Keratinocyte (primary cell): ENCODE measurements around the gene NPC2. TPM values are rescaled to one million over a fixed set of nuclear protein-coding genes. Genes with fewer than 3 reads are reported as not detected.

ENCODE experiments used
- DNase-seq: peaks from one replicate; pipeline ENCODE4 v3.0.0-alpha.2; 2011; ENCODE audit warnings: low read depth, missing footprints, low spot score
- FAIRE-seq: peaks from 2 replicates; lab custom pipeline; 2011; peaks lifted over from hg19 to GRCh38; lab: Jason Lieb, UNC
- H2AFZ ChIP-seq: 2 replicates; pipeline ENCODE4 v1.6.0; 2012; ENCODE audit warnings: low read length, control low read depth, inconsistent platforms; ENCODE audit not compliant: control insufficient read depth
- H3K27ac ChIP-seq: 2 replicates; pipeline ENCODE4 v1.5.1; 2011; ENCODE audit warnings: low read length; ENCODE audit not compliant: control insufficient read depth, insufficient read depth
- H3K27me3 ChIP-seq: 3 replicates; pipeline ENCODE4 v1.6.0; 2011; ENCODE audit warnings: low read length; ENCODE audit not compliant: control insufficient read depth, insufficient read depth; ENCODE audit errors: extremely low read depth
- H3K36me3 ChIP-seq, 2 experiments: 2 replicates in 1 of 2; 3 replicates in 1 of 2; pipeline ENCODE4 v1.5.1; 2011; ENCODE audit warnings: low read length in 2 of 2, mild to moderate bottlenecking in 1 of 2; ENCODE audit not compliant: control insufficient read depth in 2 of 2, insufficient read depth in 2 of 2; ENCODE audit errors: extremely low read depth in 1 of 2
- H3K4me1 ChIP-seq: 3 replicates; pipeline ENCODE4 v1.5.1; 2011; ENCODE audit warnings: low read length; ENCODE audit not compliant: control insufficient read depth, insufficient read depth; ENCODE audit errors: extremely low read depth
- H3K4me2 ChIP-seq: 3 replicates; pipeline ENCODE4 v1.6.0; 2011; ENCODE audit warnings: low read depth, low read length; ENCODE audit not compliant: control insufficient read depth, insufficient read depth; ENCODE audit errors: extremely low read depth
- H3K4me3 ChIP-seq, 3 experiments: fragments of 200-600 bp in 1 of 3; sonication (generic) in 1 of 3; 2 replicates in 2 of 3; 3 replicates in 1 of 3; pipeline ENCODE4 v1.5.1; 2011 to 2016; ENCODE audit warnings: low read length in 3 of 3, mild to moderate bottlenecking in 3 of 3, control low read depth in 2 of 3, inconsistent platforms in 1 of 3, low read depth in 1 of 3, mixed read lengths in 1 of 3, mixed run types in 1 of 3, moderate library complexity in 1 of 3; ENCODE audit not compliant: control insufficient read depth in 2 of 3, insufficient read depth in 2 of 3; ENCODE audit errors: extremely low read depth in 1 of 3
- H3K79me2 ChIP-seq: 2 replicates; pipeline ENCODE4 v1.6.0; 2012; ENCODE audit warnings: low read length; ENCODE audit not compliant: control insufficient read depth, insufficient read depth
- H3K9ac ChIP-seq: 3 replicates; pipeline ENCODE4 v1.6.0; 2011; ENCODE audit warnings: low read length; ENCODE audit not compliant: control insufficient read depth, insufficient read depth; ENCODE audit errors: extremely low read depth
- H3K9me1 ChIP-seq: 3 replicates; pipeline ENCODE4 v1.6.0; 2011; ENCODE audit warnings: low read length; ENCODE audit not compliant: control insufficient read depth, insufficient read depth; ENCODE audit errors: extremely low read depth
- H3K9me3 ChIP-seq: 2 replicates; pipeline ENCODE4 v1.5.1; 2012; ENCODE audit warnings: low read depth, low read length; ENCODE audit not compliant: control insufficient read depth
- H4K20me1 ChIP-seq: 3 replicates; pipeline ENCODE4 v1.6.0; 2011; ENCODE audit warnings: low read length; ENCODE audit not compliant: control insufficient read depth, insufficient read depth; ENCODE audit errors: extremely low read depth
- EZH2 ChIP-seq: IDR thresholded peaks from one replicate; pipeline ENCODE4 v1.6.1; 2012; ENCODE audit warnings: inconsistent platforms, mild to moderate bottlenecking, low read length, moderate library complexity
- dilution Hi-C: fragments of 300-500 bp; cut with MboI; formaldehyde crosslinking; loops from one replicate; pipeline ENCODE4 v1.7.0; 2020; ENCODE audit warnings: low sequenced_read_pairs; ENCODE audit not compliant: extremely low pct_ligation_motif_present
- polyA minus RNA-seq, 3 experiments: library from RNA; depleted of rRNA, polyadenylated mRNA; stranded (reverse); fragments of >200 nt; gene quantifications; 1 replicate in 1 of 3; 2 replicates in 1 of 3; 3 replicates in 1 of 3; pipeline ENCODE4 v1.2.3, GENCODE V29; 2011
- polyA plus RNA-seq, 5 experiments: library from polyadenylated mRNA; depleted of rRNA in 3 of 5; stranded (reverse) in 3 of 5; stranded (forward) in 1 of 5; unstranded in 1 of 5; fragments of >200 nt; gene quantifications; 1 replicate in 1 of 5; 2 replicates in 3 of 5; 3 replicates in 1 of 5; pipeline versions ENCODE4 v1.2.1 to v1.2.3, GENCODE V29; 2011 to 2012; ENCODE audit warnings: missing spikeins in 2 of 5, low read depth in 1 of 5, low replicate concordance in 1 of 5
- TF ChIP-seq, protein P1 (sequence below), 3 experiments: IDR thresholded peaks in 1 of 3; conservative IDR thresholded peaks in 1 of 3; optimal IDR thresholded peaks in 1 of 3; 2 replicates in 2 of 3; 3 replicates in 1 of 3; pipeline versions ENCODE3 to v1.5.1; 2011; ENCODE audit warnings: low read length in 3 of 3, mild to moderate bottlenecking in 3 of 3, moderate library complexity in 2 of 3, control low read depth in 1 of 3, inconsistent platforms in 1 of 3; ENCODE audit not compliant: insufficient read depth in 2 of 3; ENCODE audit errors: extremely low read depth in 1 of 3

Gene NPC2
- polyA plus RNA-seq: 221 to 278 TPM (median 260 TPM) in 3 replicates
- polyA plus RNA-seq (2011; ENCODE audit: low read depth): 1,193 TPM
- 446 and 577 TPM in 2 replicates for polyA plus RNA-seq (2011; cell fraction: cytosol; rRNA removed)
- 314 and 342 TPM in 2 replicates for polyA plus RNA-seq (2011; cell fraction: nucleus; rRNA removed)
- polyA plus RNA-seq (2012; ENCODE audit: low replicate concordance): 404 and 414 TPM in 2 replicates
- polyA minus RNA-seq: 167 to 429 TPM (median 202 TPM) in 3 replicates
- polyA minus RNA-seq (2011; cell fraction: cytosol; rRNA and poly(A)+ RNA removed): 135 TPM
- 72.7 and 94.7 TPM in 2 replicates for polyA minus RNA-seq (2011; cell fraction: nucleus; rRNA and poly(A)+ RNA removed)

- H3K9me1 ChIP-seq: no peaks in the 10 kb centered on the region
- peak within 1 kb of the TSS; percentile 99 for H2AFZ ChIP-seq
- H4K20me1 ChIP-seq: no peaks in the 10 kb centered on the region
- peak within 1 kb of the TSS; percentile 82 for H3K27ac ChIP-seq
- peaks cover 30% of the 10 kb centered on the region for H3K4me1 ChIP-seq
- no peak for FAIRE-seq
- no peaks in the 10 kb centered on the region for H3K27me3 ChIP-seq
- peaks cover 0 to 3% of the 10 kb centered on the region in 2 experiments for H3K36me3 ChIP-seq
- TF ChIP-seq, protein P1, sequence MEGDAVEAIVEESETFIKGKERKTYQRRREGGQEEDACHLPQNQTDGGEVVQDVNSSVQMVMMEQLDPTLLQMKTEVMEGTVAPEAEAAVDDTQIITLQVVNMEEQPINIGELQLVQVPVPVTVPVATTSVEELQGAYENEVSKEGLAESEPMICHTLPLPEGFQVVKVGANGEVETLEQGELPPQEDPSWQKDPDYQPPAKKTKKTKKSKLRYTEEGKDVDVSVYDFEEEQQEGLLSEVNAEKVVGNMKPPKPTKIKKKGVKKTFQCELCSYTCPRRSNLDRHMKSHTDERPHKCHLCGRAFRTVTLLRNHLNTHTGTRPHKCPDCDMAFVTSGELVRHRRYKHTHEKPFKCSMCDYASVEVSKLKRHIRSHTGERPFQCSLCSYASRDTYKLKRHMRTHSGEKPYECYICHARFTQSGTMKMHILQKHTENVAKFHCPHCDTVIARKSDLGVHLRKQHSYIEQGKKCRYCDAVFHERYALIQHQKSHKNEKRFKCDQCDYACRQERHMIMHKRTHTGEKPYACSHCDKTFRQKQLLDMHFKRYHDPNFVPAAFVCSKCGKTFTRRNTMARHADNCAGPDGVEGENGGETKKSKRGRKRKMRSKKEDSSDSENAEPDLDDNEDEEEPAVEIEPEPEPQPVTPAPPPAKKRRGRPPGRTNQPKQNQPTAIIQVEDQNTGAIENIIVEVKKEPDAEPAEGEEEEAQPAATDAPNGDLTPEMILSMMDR (optimal IDR thresholded peaks at IDR 0.05 in 1 of 3, IDR thresholded peaks at IDR 0.05 in 1 of 3, conservative IDR thresholded peaks at IDR 0.05 in 1 of 3; ENCODE audit: extremely low read depth in 1 of 3, insufficient read depth in 2 of 3, low read length in 3 of 3): no peak
- TF ChIP-seq EZH2: no peak
- no peak for DNase-seq
- H3K9ac ChIP-seq: peak within 1 kb of the TSS; percentile 89
- peak within 1 kb of the TSS; percentile 100 for H3K4me2 ChIP-seq
- dilution Hi-C loops: no loop called here
- H3K9me3 ChIP-seq: no peaks in the 10 kb centered on the region
- H3K79me2 ChIP-seq: peaks cover 39% of the 10 kb centered on the region
- peak within 1 kb of the TSS; percentile 88 to 95 (median 92) for H3K4me3 ChIP-seq
Observed at GRCh38 chr14:74492776-74493342, at the start of gene NPC2. TSS of gene NPC2 (minus strand) at chr14:74493305. CDS start at chr14:74493274, 31 bp downstream.

DNA sequence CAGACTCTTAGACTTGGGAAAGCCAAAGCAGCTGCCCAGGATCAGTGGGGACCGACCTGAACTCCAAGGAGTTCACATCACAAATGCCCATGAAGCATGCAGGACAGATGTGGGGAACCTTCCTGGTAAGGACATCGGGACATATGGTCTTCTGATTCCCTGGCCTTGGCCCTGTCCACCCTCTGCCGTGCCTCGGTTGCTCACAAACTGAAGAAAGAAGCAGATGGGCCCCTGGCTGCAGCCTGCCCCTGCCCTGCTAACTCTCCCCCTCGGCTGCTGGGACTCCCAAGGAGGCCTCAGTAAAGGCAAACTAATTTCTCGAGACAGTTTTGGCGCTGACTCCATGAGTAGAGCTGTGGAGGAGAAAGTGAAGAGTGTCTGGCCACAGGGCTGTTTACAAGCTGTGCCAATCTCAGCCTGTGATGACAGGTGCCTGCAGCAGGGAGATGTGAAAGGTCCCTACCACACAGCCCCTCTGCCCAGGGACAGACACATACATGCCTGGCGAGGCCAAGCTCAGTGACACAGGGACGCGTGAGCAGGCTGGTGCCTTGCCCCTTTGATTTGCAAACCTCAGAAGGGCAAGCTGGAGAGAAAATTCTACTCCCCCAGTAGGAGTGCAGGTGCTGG lies 49.1 kb upstream of the NPC2 start:
- TF ChIP-seq, protein P1 (optimal IDR thresholded peaks at IDR 0.05 in 1 of 3, IDR thresholded peaks at IDR 0.05 in 1 of 3, conservative IDR thresholded peaks at IDR 0.05 in 1 of 3; ENCODE audit: extremely low read depth in 1 of 3, insufficient read depth in 2 of 3, low read length in 3 of 3): no peak
- no peak for TF ChIP-seq EZH2
- Histone ChIP-seq H3K9me3 (no peaks in the 10 kb centered on the region), H3K36me3 (peaks cover 32 to 47% of the 10 kb centered on the region in 2 experiments), H3K9ac (no peak overlapping the region), H3K4me2 (no peak overlapping the region), H3K79me2 (no peaks in the 10 kb centered on the region), H3K9me1 (no peaks in the 10 kb centered on the region), H3K27ac (no peak overlapping the region), H3K4me3 (no peak overlapping the region), H3K27me3 (no peaks in the 10 kb centered on the region), H4K20me1 (peaks cover 2% of the 10 kb centered on the region), H3K4me1 (no peaks in the 10 kb centered on the region), H2AFZ (no peak overlapping the region)
- dilution Hi-C loops: no loop called here
- FAIRE-seq: no peak
- no peak for DNase-seq
